ENCODE results near the gene SMARCAL1. TPM values are rescaled to one million over a fixed set of nuclear protein-coding genes. Genes with fewer than 3 reads are reported as not detected.
A peak's percentile ranks its signal among the peaks of the same experiment; 100 is the strongest.

The SMARCAL1 gene
- total and polyA plus RNA-seq, 9 of the 15 experiments (the other 6 are each of a cell fraction or from before 2014, with no cell fraction given), result 8.2 to 27.9 (median 12.4) TPM

- Histone ChIP-seq H3K4me3 (no peak overlapping the region), H3K9ac (ENCODE audit: insufficient read depth in 1 of 2, low read depth in 2 of 2, low read length in 2 of 2) (no peak overlapping the region), H3K9me1 (ENCODE audit: control insufficient read depth, insufficient read depth, low read length) (no peaks in the 10 kb centered on the region), H3K9me3 (replicated peaks; ENCODE audit: control insufficient read depth, insufficient read depth, low read depth, low read length) (no peaks in the 10 kb centered on the region), H3K36me3 (ENCODE audit: control insufficient read depth, insufficient read depth, low read length) (peaks cover 24% of the 10 kb centered on the region; the same call in 2 of the 3 replicates), H3K27me3 (ENCODE audit: control insufficient read depth in 2 of 2, insufficient read depth in 2 of 2, low read length in 2 of 2) (no peaks in the 10 kb centered on the region), H3K27ac (ENCODE audit: extremely low read depth, low read depth, low read length) (no peak overlapping the region), H3K4me1 (replicated peaks in 1 of 2; ENCODE audit: control insufficient read depth in 2 of 2, insufficient read depth in 2 of 2, low read length in 2 of 2) (no peaks in the 10 kb centered on the region; a peak in 4 of 5 replicates), H3K4me2 (ENCODE audit: insufficient read depth, low read length) (no peak overlapping the region), H3K79me2 (ENCODE audit: control insufficient read depth, insufficient read depth, low read length) (no peaks in the 10 kb centered on the region), H2AFZ (ENCODE audit: low read depth, low read length) (no peak overlapping the region), H4K20me1 (replicated peaks; ENCODE audit: control insufficient read depth, insufficient read depth, low read length) (no peaks in the 10 kb centered on the region)
- intact Hi-C loops (cut with micrococcal nuclease) (no loop called here), in situ Hi-C loops (cut with MboI) (no loop called here)
- 89% methylated on average over 8 of the region's 12 CpGs for WGBS (ENCODE audit: insufficient coverage, low coverage, missing lambda C conversion rate)
- FAIRE-seq (no peak), DNase-seq (ENCODE audit: extremely low read depth in 1 of 4, low spot score in 3 of 4) (no peak), ATAC-seq (no peak)
- ChIA-PET POLR2A (no interaction called here), CTCF (ENCODE audit: low intra/inter-chr PET ratio) (no interaction called here)
- TF ChIP-seq POLR2G (IDR thresholded peaks at IDR 0.05; ENCODE audit: low read depth, low read length), result 0 out of 2 replicates have a peak, but pooled peaks have one; percentile 26
- no peak for TF ChIP-seq CREB3L1 (IDR thresholded peaks at IDR 0.05; ENCODE audit: borderline replicate concordance, low read depth)
- BruUV-seq (replicated peaks), result no TSS peak
These were observed 62.8 kb downstream of the SMARCAL1 start for GRCh38 chr2:216474925-216475670.

- H4K20me1 ChIP-seq (replicated peaks; ENCODE audit: control insufficient read depth, insufficient read depth, low read length), result no peaks in the 10 kb centered on the region
- CTCF ChIA-PET (ENCODE audit: low intra/inter-chr PET ratio), result no interaction called here
- H2AFZ ChIP-seq (ENCODE audit: low read depth, low read length), result no peak overlapping the region
- POLR2A ChIA-PET, result no interaction called here
- 81% methylated on average over 3 of the region's 6 CpGs for WGBS (ENCODE audit: insufficient coverage, low coverage, missing lambda C conversion rate)
- no TSS peak for BruUV-seq (replicated peaks)
- no peak overlapping the region for H3K9ac ChIP-seq (ENCODE audit: insufficient read depth in 1 of 2, low read depth in 2 of 2, low read length in 2 of 2)
- H3K27ac ChIP-seq (ENCODE audit: extremely low read depth, low read depth, low read length), result no peak overlapping the region
- no peaks in the 10 kb centered on the region for H3K9me3 ChIP-seq (replicated peaks; ENCODE audit: control insufficient read depth, insufficient read depth, low read depth, low read length)
- DNase-seq (ENCODE audit: extremely low read depth in 1 of 4, low spot score in 3 of 4) (no peak), FAIRE-seq (no peak), ATAC-seq (no peak)
- in situ Hi-C loops (cut with MboI), result no loop called here
- intact Hi-C loops (cut with micrococcal nuclease), result no loop called here
- H3K4me3 ChIP-seq, result no peak overlapping the region
- H3K79me2 ChIP-seq (ENCODE audit: control insufficient read depth, insufficient read depth, low read length), result no peaks in the 10 kb centered on the region
- H3K27me3 ChIP-seq (ENCODE audit: control insufficient read depth in 2 of 2, insufficient read depth in 2 of 2, low read length in 2 of 2), result no peaks in the 10 kb centered on the region
- no peaks in the 10 kb centered on the region for H3K9me1 ChIP-seq (ENCODE audit: control insufficient read depth, insufficient read depth, low read length)
- H3K4me1 ChIP-seq (replicated peaks in 1 of 2; ENCODE audit: control insufficient read depth in 2 of 2, insufficient read depth in 2 of 2, low read length in 2 of 2), result no peaks in the 10 kb centered on the region; a peak in 4 of 5 replicates
- H3K4me2 ChIP-seq (ENCODE audit: insufficient read depth, low read length), result no peak overlapping the region
- peaks cover 24% of the 10 kb centered on the region; the same call in 2 of the 3 replicates for H3K36me3 ChIP-seq (ENCODE audit: control insufficient read depth, insufficient read depth, low read length)
- TF ChIP-seq ZNF780A (CRISPR knock-in tag; IDR thresholded peaks at IDR 0.05), result no peak
These were observed 63.5 kb downstream of the SMARCAL1 start for GRCh38 chr2:216475767-216476166.

Data from K562 (cell line).